GM10266 (cell line): ENCODE results near the gene SINHCAF.

Experiments used
- DNase-seq: peaks from one replicate; pipeline ENCODE4 v3.0.0; 2012; ENCODE audit errors: extremely low spot score
- TF ChIP-seq, protein P1 (sequence below): IDR thresholded peaks from 2 replicates; pipeline ENCODE4 v1.5.1; 2012; ENCODE audit warnings: mild to moderate bottlenecking, low read depth; ENCODE audit not compliant: control insufficient read depth, insufficient read depth; ENCODE audit errors: missing control alignments

The SINHCAF gene

DNA sequence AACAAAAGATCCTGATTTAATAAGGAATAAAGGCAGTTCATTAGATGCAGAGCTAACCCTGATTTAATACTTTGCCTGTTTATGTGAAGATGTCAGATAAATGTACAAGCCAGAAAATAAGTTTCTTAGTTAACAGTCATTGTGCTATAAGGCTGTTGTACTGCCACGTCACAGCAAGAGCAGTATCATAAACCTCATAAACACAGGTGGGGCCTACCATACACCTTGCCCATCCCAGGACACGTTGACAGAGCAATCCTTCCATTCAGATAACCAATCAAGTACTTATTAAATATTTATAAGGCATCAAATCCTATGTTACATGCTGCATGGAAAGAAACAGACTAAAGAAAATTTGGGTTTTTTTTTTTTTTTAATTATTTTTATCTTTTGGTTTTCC is 36.5 kb downstream of the SINHCAF start:
- no peak for DNase-seq
- TF ChIP-seq, protein P1, sequence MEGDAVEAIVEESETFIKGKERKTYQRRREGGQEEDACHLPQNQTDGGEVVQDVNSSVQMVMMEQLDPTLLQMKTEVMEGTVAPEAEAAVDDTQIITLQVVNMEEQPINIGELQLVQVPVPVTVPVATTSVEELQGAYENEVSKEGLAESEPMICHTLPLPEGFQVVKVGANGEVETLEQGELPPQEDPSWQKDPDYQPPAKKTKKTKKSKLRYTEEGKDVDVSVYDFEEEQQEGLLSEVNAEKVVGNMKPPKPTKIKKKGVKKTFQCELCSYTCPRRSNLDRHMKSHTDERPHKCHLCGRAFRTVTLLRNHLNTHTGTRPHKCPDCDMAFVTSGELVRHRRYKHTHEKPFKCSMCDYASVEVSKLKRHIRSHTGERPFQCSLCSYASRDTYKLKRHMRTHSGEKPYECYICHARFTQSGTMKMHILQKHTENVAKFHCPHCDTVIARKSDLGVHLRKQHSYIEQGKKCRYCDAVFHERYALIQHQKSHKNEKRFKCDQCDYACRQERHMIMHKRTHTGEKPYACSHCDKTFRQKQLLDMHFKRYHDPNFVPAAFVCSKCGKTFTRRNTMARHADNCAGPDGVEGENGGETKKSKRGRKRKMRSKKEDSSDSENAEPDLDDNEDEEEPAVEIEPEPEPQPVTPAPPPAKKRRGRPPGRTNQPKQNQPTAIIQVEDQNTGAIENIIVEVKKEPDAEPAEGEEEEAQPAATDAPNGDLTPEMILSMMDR = no peak

DNA sequence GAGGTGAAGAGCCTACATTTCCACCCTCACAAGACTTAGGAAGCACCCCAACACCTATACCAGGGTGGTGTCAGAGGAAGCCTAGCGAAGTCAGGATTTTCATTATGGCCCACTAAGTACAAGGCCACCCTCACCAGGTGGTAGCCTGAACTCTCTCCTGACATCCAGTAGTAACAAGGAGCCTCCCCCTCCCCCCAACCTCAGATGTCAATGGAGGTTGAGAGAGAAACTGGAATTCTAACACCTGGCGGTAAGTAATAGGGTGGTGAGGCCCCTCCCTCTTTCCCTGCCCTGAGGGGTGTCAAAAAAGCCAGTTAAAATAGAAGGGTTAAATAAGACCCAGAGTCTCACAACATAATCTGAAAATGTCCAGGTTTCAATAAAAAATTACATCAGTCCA is 37.6 kb downstream of the SINHCAF start:
- TF ChIP-seq, protein P1 = no peak
- no peak for DNase-seq

DNA sequence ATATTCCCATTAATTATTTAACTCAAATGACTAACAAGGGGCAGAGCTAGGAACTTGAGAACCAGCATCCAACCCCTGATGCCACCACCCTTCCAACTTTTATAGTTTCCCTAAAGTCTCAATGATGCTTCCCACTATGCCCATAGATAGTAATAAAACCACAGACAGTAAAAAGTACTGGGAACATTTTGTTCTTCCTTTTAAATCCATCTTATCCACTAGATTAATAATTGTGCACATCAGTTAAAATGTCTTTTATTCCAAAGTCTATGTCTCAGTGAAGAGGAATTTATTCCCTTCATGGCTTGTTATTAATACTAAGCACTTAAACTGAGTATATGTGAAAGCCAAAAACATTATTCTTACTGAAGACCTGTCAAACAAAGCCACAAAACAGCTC is 45.8 kb downstream of the SINHCAF start:
- TF ChIP-seq, protein P1 = no peak
- DNase-seq = no peak

DNA sequence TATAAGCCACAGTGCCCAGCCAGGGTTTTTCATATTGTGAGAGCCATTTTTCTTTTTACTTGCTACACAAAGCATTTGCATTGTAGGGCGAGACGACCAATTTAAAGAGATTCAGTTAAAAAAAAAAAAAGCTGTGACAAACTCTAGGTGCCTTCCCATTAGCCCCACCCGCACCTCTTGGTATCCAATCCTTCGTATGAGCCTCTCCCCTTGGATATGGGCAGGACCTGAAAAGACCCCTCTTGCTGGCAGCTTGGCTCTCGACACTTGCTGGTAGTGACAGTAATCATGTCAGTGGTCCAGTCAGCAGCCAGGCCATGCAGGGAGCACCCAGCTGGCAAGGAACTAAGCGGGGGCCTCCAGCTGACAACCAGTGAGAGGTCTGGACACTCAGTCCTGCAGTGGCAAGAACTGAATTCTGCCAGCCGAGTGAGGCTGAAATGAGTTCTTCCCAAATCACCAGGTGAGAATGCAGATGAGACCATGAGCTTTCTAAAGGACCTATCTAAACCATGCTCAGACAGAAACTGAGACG is 46.5 kb downstream of the SINHCAF start:
- no peak for DNase-seq
- TF ChIP-seq, protein P1 = no peak

DNA sequence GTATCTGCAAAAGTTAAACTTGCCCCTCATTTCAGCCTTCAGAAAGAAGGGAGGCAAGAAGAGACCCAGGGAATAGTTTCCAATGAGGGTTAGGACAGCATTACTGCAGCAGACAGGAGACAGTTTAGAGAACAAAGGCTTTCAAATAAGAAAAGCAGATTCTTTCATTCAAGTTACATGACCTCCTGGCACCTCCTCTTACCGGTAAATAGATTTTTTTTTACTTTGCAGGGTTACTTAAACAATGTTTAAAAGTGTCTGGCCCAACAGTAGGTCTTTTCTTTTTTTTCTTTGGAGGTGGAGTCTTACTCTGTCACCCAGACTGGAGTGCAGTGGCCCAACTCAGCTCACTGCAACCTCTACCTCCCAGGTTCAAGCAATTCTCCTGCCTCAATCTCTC is 47.1 kb downstream of the SINHCAF start:
- TF ChIP-seq, protein P1 = no peak

DNA sequence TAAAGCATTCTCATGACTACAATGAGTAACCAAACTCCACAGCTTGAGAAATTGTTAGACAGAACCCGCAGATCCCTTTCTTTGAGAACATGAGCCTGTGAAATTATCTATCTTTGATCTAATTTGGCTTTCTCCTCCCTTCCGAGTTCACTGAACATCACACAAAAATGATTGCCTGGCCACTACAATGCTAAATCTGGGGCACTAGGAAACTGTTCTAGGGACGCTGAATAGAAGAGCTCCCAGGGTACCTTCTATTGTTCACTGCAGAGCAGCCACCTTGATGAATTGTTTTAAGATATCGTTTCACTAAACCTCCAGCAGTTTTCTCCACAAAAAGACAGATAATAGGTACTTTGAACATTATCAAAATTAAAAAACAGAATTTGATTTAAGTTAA is 47.5 kb downstream of the SINHCAF start:
- no peak for DNase-seq
- TF ChIP-seq, protein P1 = no peak

More for the DNA sequence above, 47.1 kb downstream of the SINHCAF start:
- no peak for DNase-seq

DNA sequence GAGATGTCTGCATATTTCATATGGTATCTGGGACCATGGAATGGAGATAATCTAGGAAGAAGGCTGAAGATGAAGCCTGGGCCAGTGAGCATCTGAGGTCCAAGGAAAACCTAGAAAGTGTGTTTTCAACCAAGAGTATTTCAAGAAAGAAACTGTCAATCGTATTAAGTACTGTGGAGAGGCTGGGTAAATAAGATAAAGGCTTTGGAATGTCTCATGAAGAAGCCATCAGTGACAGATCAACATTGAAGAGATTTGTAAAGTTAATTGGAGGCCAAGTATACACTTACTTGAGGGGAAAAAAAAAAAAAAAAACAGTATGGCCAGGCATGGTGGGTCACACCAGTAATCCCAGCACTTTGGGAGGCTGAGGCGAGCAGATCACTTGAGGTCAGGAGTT is 48.9 kb downstream of the SINHCAF start:
- DNase-seq = no peak
- TF ChIP-seq, protein P1 = no peak
